Stimulated activated memory B cell treated with anti-CD40 and anti-IgM and Interleukin-4, amounts not matched to agents 10 μg/mL and 1 μg/mL and 100 μg/mL, for 72 hours (primary cell): ENCODE results near the gene SCUBE1.

Source experiments
- ATAC-seq: fragments of 150-1000 bp; cut with Tn5 transposase; 2 replicates; pipeline ENCODE4 v1.10.0; 2021
- H3K27ac Mint-ChIP-seq: one replicate; pipeline ENCODE4 v1.8.0; 2022; ENCODE audit warnings: mild to moderate bottlenecking, mixed read lengths
- H3K27me3 Mint-ChIP-seq: one replicate; pipeline ENCODE4 v1.8.0; 2022; ENCODE audit warnings: mixed read lengths
- H3K36me3 Mint-ChIP-seq: one replicate; pipeline ENCODE4 v1.8.0; 2022; ENCODE audit warnings: mixed read lengths
- H3K4me1 Mint-ChIP-seq: one replicate; pipeline ENCODE4 v1.8.0; 2022; ENCODE audit warnings: mixed read lengths
- H3K4me3 Mint-ChIP-seq: one replicate; pipeline ENCODE4 v1.8.0; 2022; ENCODE audit warnings: mild to moderate bottlenecking, moderate library complexity, mixed read lengths
- H3K9me3 Mint-ChIP-seq: one replicate; pipeline ENCODE4 v1.8.0; 2022; ENCODE audit warnings: mixed read lengths

SCUBE1 gene

DNA sequence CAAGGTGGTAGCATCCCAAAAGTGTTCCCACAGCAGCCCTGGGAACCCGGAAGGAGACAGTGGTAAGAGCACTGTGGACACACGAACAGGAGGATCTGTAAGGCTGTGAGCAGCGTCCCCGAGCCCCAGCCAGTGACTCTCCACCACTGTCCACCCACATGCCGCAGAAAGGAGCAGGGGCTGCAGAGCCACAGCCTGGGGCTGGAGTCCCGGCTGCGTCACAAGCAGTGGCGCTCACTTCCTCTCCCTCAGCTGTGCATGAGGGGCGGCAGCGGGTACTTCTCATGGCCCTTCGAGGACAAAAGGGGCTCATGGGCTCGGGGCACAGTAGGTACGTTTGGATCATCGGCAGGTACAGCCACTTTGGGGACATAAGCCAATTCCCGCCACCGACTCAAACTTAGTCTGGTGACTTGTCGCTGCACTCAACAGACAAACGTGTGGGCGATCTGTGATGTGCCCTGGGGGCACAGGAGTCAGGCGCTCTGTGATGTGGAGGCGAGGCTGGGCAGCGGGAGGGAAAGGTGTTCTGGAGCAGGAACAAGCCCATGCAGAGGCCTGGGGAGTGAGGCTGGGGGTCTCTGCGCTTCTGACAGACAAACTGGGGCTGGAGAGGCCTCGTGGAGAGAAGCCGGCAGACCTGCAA, 68.5 kb downstream of the SCUBE1 start:
- Mint-ChIP-seq H3K27ac (no peak overlapping the region), H3K9me3 (no peaks in the 10 kb centered on the region), H3K36me3 (no peaks in the 10 kb centered on the region), H3K4me1 (peaks cover 6% of the 10 kb centered on the region), H3K4me3 (no peak overlapping the region), H3K27me3 (peaks cover 57% of the 10 kb centered on the region)
- ATAC-seq: no peak

DNA sequence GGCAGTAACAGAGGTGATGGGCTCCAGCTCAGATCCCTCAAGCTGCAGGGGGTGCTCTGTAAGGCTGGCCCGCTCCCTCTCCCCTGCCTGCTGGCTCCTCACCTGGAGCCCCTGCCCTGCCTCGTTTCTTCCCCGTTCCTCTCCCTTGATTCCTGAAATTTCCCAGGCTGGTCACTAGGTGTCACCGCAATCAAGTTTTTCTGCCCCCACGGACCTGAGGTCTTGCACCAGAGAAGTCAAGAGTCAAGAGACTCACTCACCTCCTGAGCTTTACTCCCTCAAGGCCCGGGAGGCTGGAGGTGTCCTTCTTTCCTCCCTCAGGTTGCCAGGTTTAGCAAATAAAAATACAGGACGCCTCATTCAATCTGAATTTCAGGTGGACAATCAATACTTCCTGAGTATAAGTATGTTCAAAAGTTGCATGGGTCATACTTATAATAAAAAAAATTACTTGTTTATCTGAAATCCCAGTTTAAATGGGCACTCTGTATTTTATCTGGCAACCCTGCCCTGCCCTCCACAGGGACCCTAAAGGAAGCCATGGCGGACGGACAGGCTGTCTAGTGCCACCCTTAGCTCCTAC, 69.2 kb downstream of the SCUBE1 start:
- no peaks in the 10 kb centered on the region for H3K36me3 Mint-ChIP-seq
- no peak overlapping the region for H3K27ac Mint-ChIP-seq
- H3K9me3 Mint-ChIP-seq: no peaks in the 10 kb centered on the region
- no peak overlapping the region for H3K4me3 Mint-ChIP-seq
- no peak for ATAC-seq
- H3K27me3 Mint-ChIP-seq: peaks cover 64% of the 10 kb centered on the region
- H3K4me1 Mint-ChIP-seq: peaks cover 6% of the 10 kb centered on the region

DNA sequence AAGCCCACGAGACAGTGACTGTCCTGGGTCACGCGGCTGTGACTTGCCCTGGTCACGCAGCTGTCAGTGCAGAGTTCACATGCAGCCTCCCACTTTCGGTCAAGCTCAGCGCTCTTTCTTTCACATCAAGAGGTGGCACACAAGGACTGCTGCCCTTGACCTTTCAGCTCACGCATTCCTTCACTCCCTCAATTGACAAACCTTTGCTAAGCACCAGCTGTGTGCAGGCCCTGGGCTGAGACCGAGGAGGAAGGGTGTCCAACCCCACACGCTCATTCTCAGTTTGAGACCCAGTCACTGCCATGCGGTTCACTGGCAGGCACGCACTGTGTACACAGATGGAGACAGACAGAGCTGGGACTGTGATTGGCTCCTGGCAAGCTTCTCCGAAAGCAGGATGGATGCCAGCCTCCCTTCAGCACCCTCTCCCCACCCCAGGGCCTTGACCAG, 70.3 kb downstream of the SCUBE1 start:
- Mint-ChIP-seq H3K9me3 (no peaks in the 10 kb centered on the region), H3K4me1 (peaks cover 6% of the 10 kb centered on the region), H3K36me3 (no peaks in the 10 kb centered on the region), H3K4me3 (no peak overlapping the region), H3K27ac (no peak overlapping the region), H3K27me3 (peaks cover 71% of the 10 kb centered on the region)
- ATAC-seq: no peak

DNA sequence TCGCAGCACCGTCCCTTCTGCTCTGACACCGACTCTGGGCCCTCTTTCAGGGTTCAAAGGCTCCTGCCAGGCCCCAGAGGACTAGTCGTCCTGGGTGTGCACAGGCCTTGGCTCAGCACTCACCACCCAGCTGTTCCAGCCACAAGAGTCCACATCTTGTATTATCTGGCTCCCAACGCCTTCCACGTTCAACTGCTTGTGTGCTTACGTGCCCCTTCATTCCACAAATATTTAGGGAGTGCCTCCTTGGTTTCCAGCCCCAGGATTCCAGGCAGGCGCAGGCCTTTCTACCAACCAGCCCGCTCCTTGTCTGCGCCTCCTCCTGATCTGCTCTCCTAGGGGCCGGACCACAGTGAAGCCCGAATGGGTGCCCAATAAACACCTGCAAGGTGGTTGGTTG, 70.9 kb downstream of the SCUBE1 start:
- no peak for ATAC-seq
- peaks cover 75% of the 10 kb centered on the region for H3K27me3 Mint-ChIP-seq
- no peaks in the 10 kb centered on the region for H3K9me3 Mint-ChIP-seq
- no peaks in the 10 kb centered on the region for H3K36me3 Mint-ChIP-seq
- H3K27ac Mint-ChIP-seq: no peak overlapping the region
- H3K4me1 Mint-ChIP-seq: peaks cover 6% of the 10 kb centered on the region
- H3K4me3 Mint-ChIP-seq: no peak overlapping the region

DNA sequence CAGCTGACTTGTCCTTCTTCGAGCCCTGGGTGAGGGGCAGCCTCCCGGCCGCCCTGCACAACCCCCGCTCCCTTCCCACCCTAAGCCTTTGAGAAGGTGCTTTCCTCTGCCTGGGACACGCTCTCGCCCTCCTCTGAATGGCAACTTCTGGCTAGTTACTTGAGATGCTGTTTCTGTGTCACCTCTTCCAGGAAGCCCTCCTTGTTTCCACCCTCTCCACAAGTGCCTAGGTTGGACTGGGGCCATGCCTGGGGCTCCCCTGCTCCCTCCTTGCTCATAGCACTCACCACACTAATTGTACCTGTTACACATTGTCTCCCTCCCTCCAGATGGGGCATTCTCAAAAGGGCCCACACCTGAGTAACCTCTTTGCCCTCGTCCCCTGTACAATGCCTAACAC, 72.2 kb downstream of the SCUBE1 start:
- Mint-ChIP-seq H3K4me3 (no peak overlapping the region), H3K9me3 (no peaks in the 10 kb centered on the region), H3K27ac (no peak overlapping the region), H3K4me1 (peaks cover 6% of the 10 kb centered on the region), H3K36me3 (no peaks in the 10 kb centered on the region), H3K27me3 (peaks cover 70% of the 10 kb centered on the region)
- no peak for ATAC-seq

DNA sequence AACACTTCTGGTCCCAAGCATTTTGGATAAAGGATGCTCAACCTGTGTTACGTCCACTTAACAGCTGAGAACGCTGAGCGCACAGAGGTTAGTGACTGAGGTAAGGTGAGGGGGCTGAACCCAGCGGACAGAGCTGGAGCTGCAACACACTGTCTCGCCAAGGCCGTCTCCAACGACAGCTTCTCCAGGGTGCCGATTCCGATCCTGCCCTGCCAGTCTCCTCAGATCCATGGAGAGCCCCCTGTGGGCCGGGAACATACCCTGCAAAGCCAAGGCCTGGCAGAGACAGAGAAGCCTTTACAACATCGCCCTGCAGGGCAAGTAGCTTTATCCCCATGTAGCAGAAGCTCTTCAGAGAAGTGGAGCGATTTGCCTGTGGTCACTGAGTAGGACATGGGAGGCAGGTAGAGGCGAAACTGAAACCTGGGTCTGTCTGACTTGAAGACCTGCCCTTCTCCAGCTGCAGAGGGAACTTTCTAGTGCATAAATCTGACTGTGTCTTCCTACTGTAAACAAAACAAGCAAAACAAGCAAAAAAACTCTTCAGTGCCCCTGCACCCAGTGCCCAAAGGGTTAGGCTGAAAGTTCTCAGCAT, 72.8 kb downstream of the SCUBE1 start:
- no peak overlapping the region for H3K4me3 Mint-ChIP-seq

DNA sequence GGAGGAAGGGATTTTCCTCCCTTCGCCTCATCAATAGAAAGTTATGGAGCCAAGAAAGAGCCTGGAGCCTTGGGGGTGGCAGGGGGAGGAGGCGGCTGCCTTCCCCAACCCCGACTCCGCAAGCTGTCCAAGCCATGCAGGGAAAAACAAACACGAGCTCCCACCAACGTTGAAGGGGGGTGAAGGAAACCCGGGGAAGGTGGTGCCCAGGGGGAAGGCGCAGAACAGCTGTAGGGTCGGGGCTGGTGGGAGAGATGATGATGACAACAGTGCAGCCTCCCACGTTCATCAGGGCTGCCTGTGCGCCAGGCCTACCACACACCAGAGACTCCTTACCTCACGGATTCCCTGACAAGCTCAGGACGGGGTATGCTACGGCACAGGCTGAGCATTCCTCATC, 73.5 kb downstream of the SCUBE1 start:
- H3K27ac Mint-ChIP-seq: no peak overlapping the region
- H3K36me3 Mint-ChIP-seq: no peaks in the 10 kb centered on the region
- no peak for ATAC-seq
- peaks cover 64% of the 10 kb centered on the region for H3K27me3 Mint-ChIP-seq
- peaks cover 10% of the 10 kb centered on the region for H3K4me1 Mint-ChIP-seq
- no peaks in the 10 kb centered on the region for H3K9me3 Mint-ChIP-seq
- H3K4me3 Mint-ChIP-seq: no peak overlapping the region

More for the DNA sequence above, 72.8 kb downstream of the SCUBE1 start:
- no peak overlapping the region for H3K27ac Mint-ChIP-seq
- ATAC-seq: no peak
- H3K27me3 Mint-ChIP-seq: peaks cover 64% of the 10 kb centered on the region
- H3K4me1 Mint-ChIP-seq: peaks cover 6% of the 10 kb centered on the region
- H3K36me3 Mint-ChIP-seq: no peaks in the 10 kb centered on the region
- H3K9me3 Mint-ChIP-seq: no peaks in the 10 kb centered on the region

DNA sequence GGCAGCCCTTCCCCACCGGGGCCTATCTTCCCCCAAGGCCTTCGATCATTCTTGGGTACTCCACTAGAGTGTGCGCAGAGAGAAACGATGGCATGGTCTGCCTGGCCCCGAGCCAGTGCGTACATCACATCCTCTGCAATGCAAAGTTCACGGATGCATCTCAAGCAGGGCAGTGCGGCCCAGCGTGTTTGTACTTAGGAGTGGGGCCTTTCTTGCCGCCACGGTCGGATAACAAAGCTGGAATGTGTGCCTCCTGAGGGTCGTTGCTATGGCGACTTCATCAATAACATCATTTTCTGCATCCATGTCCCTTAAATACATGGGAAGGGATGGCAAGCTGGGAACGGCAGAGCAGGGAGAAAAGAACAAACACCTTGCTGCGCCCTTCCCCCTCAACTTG, 73.9 kb downstream of the SCUBE1 start:
- no peak for ATAC-seq
- Mint-ChIP-seq H3K27ac (no peak overlapping the region), H3K9me3 (no peaks in the 10 kb centered on the region), H3K4me1 (peaks cover 13% of the 10 kb centered on the region), H3K4me3 (no peak overlapping the region), H3K27me3 (peaks cover 64% of the 10 kb centered on the region), H3K36me3 (no peaks in the 10 kb centered on the region)

DNA sequence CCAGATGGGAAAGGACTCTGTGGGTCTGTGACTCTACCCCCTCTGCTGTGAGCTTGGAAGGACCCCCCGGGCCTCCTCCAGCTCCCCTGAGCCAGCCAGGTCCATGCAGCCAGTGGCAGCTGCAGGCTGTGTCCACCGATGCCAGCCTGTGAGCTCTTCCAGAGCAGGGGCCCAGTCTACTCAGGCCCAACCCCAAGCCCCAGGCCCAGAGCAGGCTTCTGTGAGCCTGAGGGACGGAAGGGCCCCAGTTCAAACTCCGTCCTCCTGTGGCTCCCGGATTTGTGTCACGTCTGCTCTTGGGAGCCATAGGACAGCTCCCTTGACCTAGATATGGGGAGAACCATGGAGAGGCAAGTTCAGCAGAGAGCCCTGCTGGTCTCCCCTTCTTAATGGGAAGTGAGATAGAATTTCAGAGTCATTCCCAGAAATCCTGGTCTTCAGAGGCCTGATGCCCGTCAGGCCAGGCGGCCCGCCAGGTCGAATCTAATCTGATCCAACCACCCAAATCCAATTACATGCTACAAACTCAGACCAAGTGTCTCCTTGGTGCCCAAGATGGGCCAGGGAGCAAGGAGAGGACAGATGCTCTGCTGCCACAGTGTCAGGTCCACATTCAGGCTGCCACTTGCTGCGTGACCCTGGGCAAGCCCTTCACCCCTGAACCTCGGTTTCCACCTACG, 75.1 kb downstream of the SCUBE1 start:
- peaks cover 57% of the 10 kb centered on the region for H3K27me3 Mint-ChIP-seq
- ATAC-seq: no peak
- no peaks in the 10 kb centered on the region for H3K9me3 Mint-ChIP-seq
- no peak overlapping the region for H3K4me3 Mint-ChIP-seq
- H3K36me3 Mint-ChIP-seq: no peaks in the 10 kb centered on the region
- peaks cover 23% of the 10 kb centered on the region for H3K4me1 Mint-ChIP-seq
- H3K27ac Mint-ChIP-seq: no peak overlapping the region

DNA sequence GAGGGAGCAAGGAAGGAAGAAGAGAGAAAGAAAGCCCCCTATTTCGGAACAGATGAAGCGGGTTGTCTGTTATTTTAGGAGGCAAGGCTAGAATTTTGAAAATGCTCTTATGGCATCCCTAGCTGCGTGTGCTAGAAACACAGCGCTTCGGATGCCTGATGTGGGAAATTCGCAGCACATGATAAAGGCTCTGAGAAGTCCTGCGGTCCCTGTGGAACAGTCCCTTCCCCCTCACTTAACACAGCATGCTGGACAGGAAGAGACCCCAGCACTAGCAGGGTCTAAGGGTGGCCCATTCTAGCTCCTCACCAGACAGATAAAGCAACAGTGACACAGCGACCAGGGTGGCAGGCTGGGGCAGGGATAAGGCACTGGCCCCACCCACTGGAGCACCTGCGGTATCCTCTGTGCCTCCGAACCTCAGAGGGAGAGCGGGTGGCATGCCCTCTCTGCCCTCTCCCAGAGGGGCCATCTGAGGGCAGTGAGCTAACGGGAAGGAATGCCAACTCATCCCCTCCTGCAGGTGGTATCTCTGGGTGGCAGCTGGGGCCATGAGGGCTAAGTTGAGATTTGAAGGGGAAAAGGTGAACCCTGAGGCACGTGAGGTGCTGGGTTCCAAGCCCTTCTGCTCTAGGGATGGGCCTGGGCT, 75.7 kb downstream of the SCUBE1 start:
- peaks cover 30% of the 10 kb centered on the region for H3K4me1 Mint-ChIP-seq
- no peak for ATAC-seq

DNA sequence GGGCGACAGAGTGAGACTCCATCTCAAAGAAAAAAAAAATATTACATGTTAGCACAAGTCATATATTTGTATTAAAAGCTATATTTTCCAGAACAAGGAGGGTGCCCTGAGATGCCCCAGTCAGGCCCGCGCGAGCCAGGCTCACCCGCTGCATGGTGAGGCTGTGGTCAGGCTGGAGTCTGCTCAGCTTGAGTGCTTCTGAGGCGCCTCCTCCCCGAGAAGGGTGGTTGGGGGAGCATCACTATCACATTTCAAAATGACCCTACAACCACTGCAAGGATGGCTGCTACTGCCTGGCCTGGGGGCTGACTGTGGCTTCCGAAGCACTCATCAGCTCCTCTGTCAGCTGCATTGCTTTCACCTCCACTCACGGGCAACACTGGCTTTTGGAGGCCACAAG, 77.1 kb downstream of the SCUBE1 start:
- no peaks in the 10 kb centered on the region for H3K36me3 Mint-ChIP-seq
- H3K4me3 Mint-ChIP-seq: no peak overlapping the region
- peaks cover 28% of the 10 kb centered on the region for H3K4me1 Mint-ChIP-seq
- no peaks in the 10 kb centered on the region for H3K9me3 Mint-ChIP-seq
- peaks cover 53% of the 10 kb centered on the region for H3K27me3 Mint-ChIP-seq
- no peak overlapping the region for H3K27ac Mint-ChIP-seq
- ATAC-seq: no peak

More for the DNA sequence above, 75.7 kb downstream of the SCUBE1 start:
- Mint-ChIP-seq H3K9me3 (no peaks in the 10 kb centered on the region), H3K27ac (no peak overlapping the region), H3K36me3 (no peaks in the 10 kb centered on the region), H3K4me3 (no peak overlapping the region), H3K27me3 (peaks cover 57% of the 10 kb centered on the region)

DNA sequence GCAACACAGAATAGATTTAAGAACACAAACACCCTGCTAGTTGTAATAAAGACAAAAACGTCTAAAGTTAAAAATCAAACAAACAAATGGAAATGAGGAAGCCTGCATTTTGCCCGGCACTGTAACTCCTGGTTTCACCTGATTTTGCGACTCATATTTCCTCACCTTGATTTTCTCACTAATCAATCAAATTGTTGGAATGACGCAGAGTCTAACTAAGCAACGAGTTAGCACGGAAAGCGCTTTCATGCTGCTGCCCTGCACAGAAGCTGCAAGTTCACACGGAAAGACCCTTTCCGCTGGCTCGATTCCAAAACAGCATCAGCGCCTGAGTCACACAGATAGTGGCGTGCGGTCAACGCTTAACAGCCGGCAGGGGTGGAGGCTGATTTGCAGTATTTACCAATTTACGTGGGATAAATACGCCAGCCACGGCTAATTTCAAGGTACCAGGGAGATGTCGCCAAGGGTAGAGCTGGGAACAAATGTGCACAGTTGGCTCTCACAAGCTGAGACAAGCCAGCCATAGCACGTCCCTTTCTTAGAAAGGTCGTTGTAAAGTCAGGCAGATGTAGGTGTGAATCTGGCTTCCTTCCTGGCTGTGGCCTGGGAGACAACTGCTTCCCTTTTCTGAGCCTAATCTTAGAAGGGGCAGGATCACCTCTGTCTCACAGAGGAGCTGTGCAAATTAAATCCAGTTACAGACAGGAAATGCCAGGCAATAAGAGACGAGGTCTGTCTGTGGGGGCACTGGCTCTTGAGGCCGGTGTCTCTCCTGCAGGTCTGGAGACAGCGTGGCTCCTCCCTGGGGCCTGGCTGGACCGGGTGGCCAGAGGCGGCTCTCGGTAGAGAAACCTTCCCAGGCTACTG, 79.3 kb downstream of the SCUBE1 start:
- Mint-ChIP-seq H3K27me3 (peaks cover 40% of the 10 kb centered on the region), H3K9me3 (no peaks in the 10 kb centered on the region), H3K27ac (peak overlapping the region; percentile 71), H3K4me1 (peaks cover 24% of the 10 kb centered on the region), H3K4me3 (peak overlapping the region; percentile 65), H3K36me3 (no peaks in the 10 kb centered on the region)
- peak; percentile 87 for ATAC-seq

DNA sequence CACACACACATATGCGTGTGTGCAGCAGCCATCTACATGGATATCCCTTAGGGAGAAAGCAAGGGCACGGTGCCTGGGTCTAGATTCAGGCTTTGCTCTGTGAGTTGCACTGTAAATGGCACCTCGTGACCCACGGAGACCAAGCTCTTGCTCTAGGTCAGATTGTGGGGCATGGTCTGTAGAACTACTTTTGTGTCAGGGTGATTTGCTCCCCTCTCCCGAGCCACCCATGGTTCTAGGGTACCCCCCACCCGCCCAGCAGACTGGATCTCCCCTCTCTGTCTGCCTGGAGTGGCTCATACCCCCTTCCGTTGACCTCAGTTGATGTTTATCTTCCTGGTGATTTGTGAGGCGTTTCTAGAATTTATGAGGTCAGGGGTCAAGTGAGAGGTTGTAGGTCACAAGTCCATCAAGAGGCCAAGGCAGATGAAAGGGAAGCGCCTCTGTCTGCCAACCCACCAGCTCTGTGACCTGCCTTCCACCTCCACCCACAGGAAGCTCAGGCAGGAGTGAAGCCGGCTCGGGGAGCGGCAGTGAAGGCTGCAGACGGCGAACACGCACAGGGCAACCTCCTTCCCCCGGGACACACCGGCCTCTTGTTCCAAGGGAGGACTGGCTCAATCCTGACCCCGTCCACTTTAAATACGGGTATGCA, 80.1 kb downstream of the SCUBE1 start:
- no peaks in the 10 kb centered on the region for H3K36me3 Mint-ChIP-seq

More for the DNA sequence above, 80.1 kb downstream of the SCUBE1 start:
- Mint-ChIP-seq H3K4me1 (peaks cover 24% of the 10 kb centered on the region), H3K27ac (peak overlapping the region; percentile 71), H3K9me3 (no peaks in the 10 kb centered on the region), H3K27me3 (peaks cover 42% of the 10 kb centered on the region), H3K4me3 (peak overlapping the region; percentile 65)
- peak; percentile 47 for ATAC-seq
